Endodermal cell (in vitro differentiated cells): Measurements from ENCODE around the gene PLAAT1. TPM values are rescaled to one million over a fixed set of nuclear protein-coding genes. Genes with fewer than 3 reads are reported as not detected.

Experiments
- DNase-seq: peaks from one replicate; pipeline ENCODE4 v3.0.0-alpha.2; 2017
- H3K27ac ChIP-seq: 2 replicates; pipeline ENCODE4 v1.5.1; 2013; ENCODE audit warnings: mild to moderate bottlenecking, low read depth, low read length, moderate library complexity
- H3K27me3 ChIP-seq: 2 replicates; pipeline ENCODE4 v1.6.1; 2013; ENCODE audit warnings: mild to moderate bottlenecking, low read length, moderate library complexity; ENCODE audit not compliant: insufficient read depth, control insufficient read depth, poor library complexity, severe bottlenecking
- H3K36me3 ChIP-seq: 2 replicates; pipeline ENCODE4 v1.7.0; 2013; ENCODE audit warnings: mild to moderate bottlenecking, low read length, moderate library complexity; ENCODE audit not compliant: control insufficient read depth, insufficient read depth
- H3K4me1 ChIP-seq: one replicate; pipeline ENCODE4 v1.7.0; 2013; ENCODE audit warnings: low read length; ENCODE audit not compliant: control insufficient read depth, insufficient read depth
- H3K4me3 ChIP-seq: 2 replicates; pipeline ENCODE4 v1.5.1; 2013; ENCODE audit warnings: mild to moderate bottlenecking, low read length, moderate library complexity
- H3K9ac ChIP-seq: 2 replicates; pipeline ENCODE4 v1.6.1; 2013; ENCODE audit warnings: mild to moderate bottlenecking, low read length, moderate library complexity; ENCODE audit not compliant: poor library complexity, severe bottlenecking; ENCODE audit errors: extremely low read depth
- H3K9me3 ChIP-seq: 2 replicates; pipeline ENCODE4 v1.6.1; 2013; ENCODE audit warnings: mild to moderate bottlenecking, low read length, moderate library complexity; ENCODE audit not compliant: control insufficient read depth
- H3K27ac Mint-ChIP-seq: 2 replicates; pipeline ENCODE4 v1.8.0; 2020; ENCODE audit warnings: mixed read lengths
- H3K27me3 Mint-ChIP-seq: 2 replicates; pipeline ENCODE4 v1.8.0; 2021; ENCODE audit warnings: mild to moderate bottlenecking, mixed read lengths; ENCODE audit not compliant: insufficient read depth
- H3K36me3 Mint-ChIP-seq: 2 replicates; pipeline ENCODE4 v1.8.0; 2020; ENCODE audit warnings: low read depth, mixed read lengths
- H3K4me1 Mint-ChIP-seq: 2 replicates; pipeline ENCODE4 v1.8.0; 2020; ENCODE audit warnings: mixed read lengths
- H3K4me3 Mint-ChIP-seq: 2 replicates; pipeline ENCODE4 v1.8.0; 2020; ENCODE audit warnings: mild to moderate bottlenecking, moderate library complexity, mixed read lengths
- H3K9me3 Mint-ChIP-seq: 2 replicates; pipeline ENCODE4 v1.8.0; 2020; ENCODE audit warnings: mild to moderate bottlenecking, mixed read lengths
- WGBS, 2 experiments: methylation state at CpG; one replicate each; pipeline versions ENCODE4 v1.1.5 to v1.1.7; 2013; ENCODE audit warnings: missing lambda C conversion rate in 2 of 2, mixed read lengths in 1 of 2; ENCODE audit not compliant: insufficient coverage in 1 of 2, insufficient read length in 1 of 2; 5-methylcytosine and 5-hydroxymethylcytosine counted together
- total RNA-seq, 2 donors: library from RNA; stranded (reverse); fragmentation: NEBNext Ultra II Directional in 1 of 2; extraction: Animal tissue kit (Norgen Biotek cat#: 25700) in 1 of 2; gene quantifications; 2 replicates in 1 of 2; 3 replicates in 1 of 2; pipeline ENCODE4 v1.2.1, GENCODE V29; 2021
- TF ChIP-seq, protein P1 (sequence below): fragments of 200-600 bp; sonication (generic); conservative IDR thresholded peaks from 2 replicates; pipeline ENCODE4 v1.5.0; 2021; ENCODE audit warnings: antibody characterized with exemption, mild to moderate bottlenecking

PLAAT1 gene
- total RNA-seq, 2 donors from 2014 or later, result 3.1 to 4.9 TPM

DNA sequence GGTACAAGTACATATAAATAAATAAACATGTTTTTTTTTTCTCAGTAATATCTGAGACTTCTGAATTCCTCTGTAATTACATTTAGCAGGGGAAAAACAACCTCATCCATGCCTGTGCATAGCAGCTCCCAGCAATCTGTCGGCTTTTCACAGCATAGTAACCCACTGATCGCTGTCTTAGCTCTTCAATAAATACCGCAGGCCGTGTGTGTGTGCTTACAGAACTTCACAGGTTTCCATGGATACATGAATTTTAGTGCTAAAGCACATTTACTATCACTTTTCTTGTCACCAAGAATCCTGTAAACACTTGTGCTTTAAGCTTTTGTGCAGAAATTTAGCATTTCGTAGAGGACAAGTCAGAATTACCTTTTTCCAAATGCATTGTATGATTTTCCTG is 4.0 kb upstream of the PLAAT1 start:
- TF ChIP-seq, protein P1, sequence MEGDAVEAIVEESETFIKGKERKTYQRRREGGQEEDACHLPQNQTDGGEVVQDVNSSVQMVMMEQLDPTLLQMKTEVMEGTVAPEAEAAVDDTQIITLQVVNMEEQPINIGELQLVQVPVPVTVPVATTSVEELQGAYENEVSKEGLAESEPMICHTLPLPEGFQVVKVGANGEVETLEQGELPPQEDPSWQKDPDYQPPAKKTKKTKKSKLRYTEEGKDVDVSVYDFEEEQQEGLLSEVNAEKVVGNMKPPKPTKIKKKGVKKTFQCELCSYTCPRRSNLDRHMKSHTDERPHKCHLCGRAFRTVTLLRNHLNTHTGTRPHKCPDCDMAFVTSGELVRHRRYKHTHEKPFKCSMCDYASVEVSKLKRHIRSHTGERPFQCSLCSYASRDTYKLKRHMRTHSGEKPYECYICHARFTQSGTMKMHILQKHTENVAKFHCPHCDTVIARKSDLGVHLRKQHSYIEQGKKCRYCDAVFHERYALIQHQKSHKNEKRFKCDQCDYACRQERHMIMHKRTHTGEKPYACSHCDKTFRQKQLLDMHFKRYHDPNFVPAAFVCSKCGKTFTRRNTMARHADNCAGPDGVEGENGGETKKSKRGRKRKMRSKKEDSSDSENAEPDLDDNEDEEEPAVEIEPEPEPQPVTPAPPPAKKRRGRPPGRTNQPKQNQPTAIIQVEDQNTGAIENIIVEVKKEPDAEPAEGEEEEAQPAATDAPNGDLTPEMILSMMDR, result no peak
- Histone ChIP-seq H3K27ac (no peak overlapping the region), H3K9me3 (no peaks in the 10 kb centered on the region), H3K27me3 (peaks cover 8% of the 10 kb centered on the region), H3K36me3 (no peaks in the 10 kb centered on the region), H3K4me3 (no peak overlapping the region), H3K4me1 (no peaks in the 10 kb centered on the region), H3K9ac (no peak overlapping the region)
- Mint-ChIP-seq H3K36me3 (no peaks in the 10 kb centered on the region), H3K27ac (no peak overlapping the region), H3K4me1 (peaks cover 2% of the 10 kb centered on the region), H3K27me3 (peaks cover 11% of the 10 kb centered on the region), H3K9me3 (no peaks in the 10 kb centered on the region), H3K4me3 (no peak overlapping the region)
- no peak for DNase-seq
- 91 to 97% methylated on average over 4 to 5 of the region's 5 CpGs for whole genome bisulfite sequencing, 2 experiments

DNA sequence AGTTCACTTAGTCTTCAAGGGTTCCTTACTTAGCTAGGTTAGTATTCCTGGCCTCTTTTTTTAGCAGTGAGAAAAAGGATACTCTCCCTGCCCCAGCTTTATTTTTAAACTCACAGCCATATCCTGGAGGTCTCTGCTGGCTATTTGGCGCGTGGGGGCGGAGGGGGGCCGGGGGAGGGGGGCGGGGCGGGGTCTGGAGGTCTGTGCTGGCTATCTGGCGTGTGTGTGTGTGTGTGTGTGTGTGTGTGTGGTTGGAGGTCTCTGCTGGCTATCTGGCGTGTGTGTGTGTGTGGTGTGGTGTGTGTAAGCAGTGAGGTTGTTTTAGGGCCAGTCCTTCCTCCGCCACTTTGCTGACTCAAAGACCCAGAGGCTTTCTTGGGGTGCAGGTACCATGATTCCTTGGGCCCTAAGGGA is 579 bp upstream of the PLAAT1 start:
- DNase-seq, result peak; percentile 78
- peak overlapping the region; percentile 79 for H3K4me3 ChIP-seq
- peaks cover 2% of the 10 kb centered on the region for H3K4me1 Mint-ChIP-seq
- H3K27me3 ChIP-seq, result peaks cover 28% of the 10 kb centered on the region
- H3K4me1 ChIP-seq, result no peaks in the 10 kb centered on the region
- peak overlapping the region; percentile 70 for H3K4me3 Mint-ChIP-seq
- H3K27me3 Mint-ChIP-seq, result peaks cover 29% of the 10 kb centered on the region
- TF ChIP-seq, protein P1, result no peak
- H3K36me3 Mint-ChIP-seq, result no peaks in the 10 kb centered on the region
- no peak overlapping the region for H3K9ac ChIP-seq
- H3K27ac Mint-ChIP-seq, result peak overlapping the region; percentile 79
- H3K36me3 ChIP-seq, result no peaks in the 10 kb centered on the region
- 54% methylated on average over 2 of the region's 9 CpGs; no CpG with 5 or more reads in 1 of the 2 experiments for WGBS, 2 experiments
- H3K9me3 Mint-ChIP-seq, result no peaks in the 10 kb centered on the region
- H3K9me3 ChIP-seq, result no peaks in the 10 kb centered on the region
- H3K27ac ChIP-seq, result no peak overlapping the region

DNA sequence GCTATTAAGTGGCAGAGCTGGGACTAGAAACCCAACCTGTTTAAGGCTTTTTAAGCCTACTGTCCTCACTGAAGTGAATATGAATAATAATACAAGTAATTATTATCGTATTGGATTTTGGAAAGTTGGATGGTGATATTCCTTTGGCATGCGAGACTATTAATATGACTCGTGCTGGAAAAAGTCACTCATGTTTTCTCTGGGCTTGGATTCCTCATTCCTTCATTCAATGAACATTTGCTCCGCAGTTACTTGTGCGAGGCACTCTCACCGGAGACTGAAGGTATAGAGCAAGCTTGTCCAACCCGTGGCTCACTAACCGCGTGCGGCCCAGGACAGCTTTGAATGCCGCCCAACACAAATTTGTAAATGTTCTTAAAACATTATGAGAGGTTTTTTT is 694 bp downstream of the PLAAT1 start:
- Mint-ChIP-seq H3K9me3 (peaks cover 5% of the 10 kb centered on the region), H3K4me3 (peak overlapping the region; percentile 70), H3K27ac (no peak overlapping the region), H3K36me3 (no peaks in the 10 kb centered on the region), H3K4me1 (no peaks in the 10 kb centered on the region), H3K27me3 (peaks cover 29% of the 10 kb centered on the region)
- 94 to 96% methylated on average over 5 to 11 of the region's 11 CpGs for WGBS, 2 experiments
- TF ChIP-seq, protein P1, result no peak
- Histone ChIP-seq H3K9me3 (peaks cover 3% of the 10 kb centered on the region), H3K27ac (no peak overlapping the region), H3K9ac (no peak overlapping the region), H3K27me3 (peaks cover 33% of the 10 kb centered on the region), H3K4me3 (peak overlapping the region; percentile 74), H3K36me3 (no peaks in the 10 kb centered on the region), H3K4me1 (no peaks in the 10 kb centered on the region)
- no peak for DNase-seq
